ENCODE results near the gene P2RX1.

Gene P2RX1

GRCh38 chr17:3962217-3962964 lies 46.1 kb upstream of the P2RX1 start:
- ChIA-PET CTCF (no interaction called here), POLR2A (no interaction called here)
- DNase-seq (ENCODE audit: extremely low spot score) = no peak
- TF ChIP-seq, protein P1, sequence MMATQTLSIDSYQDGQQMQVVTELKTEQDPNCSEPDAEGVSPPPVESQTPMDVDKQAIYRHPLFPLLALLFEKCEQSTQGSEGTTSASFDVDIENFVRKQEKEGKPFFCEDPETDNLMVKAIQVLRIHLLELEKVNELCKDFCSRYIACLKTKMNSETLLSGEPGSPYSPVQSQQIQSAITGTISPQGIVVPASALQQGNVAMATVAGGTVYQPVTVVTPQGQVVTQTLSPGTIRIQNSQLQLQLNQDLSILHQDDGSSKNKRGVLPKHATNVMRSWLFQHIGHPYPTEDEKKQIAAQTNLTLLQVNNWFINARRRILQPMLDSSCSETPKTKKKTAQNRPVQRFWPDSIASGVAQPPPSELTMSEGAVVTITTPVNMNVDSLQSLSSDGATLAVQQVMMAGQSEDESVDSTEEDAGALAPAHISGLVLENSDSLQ (IDR thresholded peaks at IDR 0.05) = no peak
- TF ChIP-seq HDGF (IDR thresholded peaks at IDR 0.05; ENCODE audit: borderline replicate concordance) (no peak), TARDBP (IDR thresholded peaks at IDR 0.05) (no peak), ARNT (IDR thresholded peaks at IDR 0.05) (no peak), FOXK2 (IDR thresholded peaks at IDR 0.05) (no peak), SUZ12 (IDR thresholded peaks at IDR 0.05) (no peak)

DNA sequence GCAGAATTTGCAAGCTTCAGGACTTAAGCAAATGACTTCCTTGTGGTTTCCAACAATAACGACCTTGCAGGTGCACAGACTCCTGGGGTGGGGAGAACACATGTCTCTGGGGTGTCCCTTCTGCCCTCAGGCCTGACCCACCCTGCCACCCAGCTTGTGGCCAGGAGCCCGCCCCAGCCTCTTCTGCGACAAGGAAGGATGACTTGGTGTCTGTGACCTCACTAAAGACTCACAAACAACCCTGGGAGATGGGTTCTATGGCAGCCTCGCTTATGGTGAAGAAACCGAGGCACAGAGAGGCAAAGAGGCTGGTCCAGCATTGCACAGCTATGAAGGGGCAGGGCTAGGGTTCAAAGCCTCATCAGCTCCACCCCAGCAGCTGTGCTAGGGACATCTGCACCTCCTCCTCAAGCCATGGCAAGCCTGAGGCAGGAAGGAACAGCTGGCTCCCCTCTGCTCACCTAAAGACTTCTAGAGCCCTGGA lies 45.3 kb upstream of the P2RX1 start:
- ChIA-PET CTCF (no interaction called here), POLR2A (no interaction called here)
- DNase-seq (ENCODE audit: extremely low spot score) = no peak

GRCh38 chr17:3960764-3961163 lies 44.5 kb upstream of the P2RX1 start:
- no peak for DNase-seq (ENCODE audit: extremely low spot score)
- TF ChIP-seq FOXA1 (IDR thresholded peaks at IDR 0.05) (no peak), SP1 (IDR thresholded peaks at IDR 0.05) (no peak)
- POLR2A ChIA-PET = interaction anchor here (0.9 kb wide), 1 partner anchor 12 kb away, joined by 3 read pairs; no protein-coding TSS in a partner anchor
- CTCF ChIA-PET = no interaction called here

More for the DNA sequence above, 45.3 kb upstream of the P2RX1 start:
- TF ChIP-seq NFRKB (IDR thresholded peaks at IDR 0.05) (no peak), BHLHE40 (IDR thresholded peaks at IDR 0.05; ENCODE audit: borderline replicate concordance) (no peak), ELF4 (IDR thresholded peaks at IDR 0.05) (no peak), FOXA1 (IDR thresholded peaks at IDR 0.05) (no peak), ZNF384 (IDR thresholded peaks at IDR 0.05) (no peak), HDGF (IDR thresholded peaks at IDR 0.05; ENCODE audit: borderline replicate concordance) (no peak), SUZ12 (IDR thresholded peaks at IDR 0.05) (no peak), TARDBP (IDR thresholded peaks at IDR 0.05) (no peak), FOXM1 (IDR thresholded peaks at IDR 0.05; ENCODE audit: borderline replicate concordance) (no peak), FOXK2 (IDR thresholded peaks at IDR 0.05) (no peak), CTBP1 (IDR thresholded peaks at IDR 0.05; ENCODE audit: borderline replicate concordance) (no peak)
- TF ChIP-seq, protein P1 (IDR thresholded peaks at IDR 0.05) = no peak

- POLR2A ChIA-PET = interaction anchor here (0.6 to 0.9 kb wide), 2 partner anchors 12 to 290 kb away, joined by 3 read pairs; no protein-coding TSS in a partner anchor
- no peak for TF ChIP-seq FOXA1 (IDR thresholded peaks at IDR 0.05)
- TF ChIP-seq CTBP1 (IDR thresholded peaks at IDR 0.05; ENCODE audit: borderline replicate concordance) = no peak
- TF ChIP-seq ELF4 (IDR thresholded peaks at IDR 0.05) = no peak
- TF ChIP-seq ARNT (IDR thresholded peaks at IDR 0.05) = no peak
- no peak for TF ChIP-seq TARDBP (IDR thresholded peaks at IDR 0.05)
- TF ChIP-seq FOXK2 (IDR thresholded peaks at IDR 0.05) = no peak
- CTCF ChIA-PET = no interaction called here
- no peak for DNase-seq (ENCODE audit: extremely low spot score)
These were observed 43.8 kb upstream of the P2RX1 start for GRCh38 chr17:3959921-3960601.

DNA sequence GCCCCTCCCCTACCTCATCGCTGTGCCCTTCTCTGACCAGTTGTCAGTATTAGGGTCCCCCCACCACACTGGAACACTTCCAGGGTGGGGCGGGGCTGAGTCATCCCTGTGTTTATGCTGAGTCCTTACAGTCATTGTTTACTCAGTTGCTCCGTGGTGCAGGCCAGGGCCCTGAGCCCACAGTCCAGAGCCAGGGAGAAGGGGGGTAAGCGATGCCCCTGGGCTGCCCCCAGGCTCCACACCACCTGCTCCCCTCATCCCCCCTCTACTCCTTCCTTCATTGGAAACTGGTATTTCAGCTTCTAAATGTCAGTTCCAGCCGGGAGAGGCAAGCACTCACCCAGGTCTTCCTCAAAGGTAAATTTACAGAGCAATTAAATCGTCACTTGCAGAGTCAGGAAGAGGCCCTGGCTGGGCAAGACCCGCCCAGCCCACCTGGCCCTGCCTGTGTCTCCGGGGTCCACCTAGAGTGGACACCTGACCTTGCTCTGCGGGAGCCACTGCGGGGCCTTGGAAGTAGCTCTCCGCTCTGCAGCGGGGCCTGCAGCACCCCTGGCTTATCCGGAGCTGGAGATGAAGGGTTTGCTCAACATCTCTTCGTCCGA lies 43.1 kb upstream of the P2RX1 start:
- TF ChIP-seq FOXM1 (IDR thresholded peaks at IDR 0.05; ENCODE audit: borderline replicate concordance) = no peak
- TF ChIP-seq, protein P1 (IDR thresholded peaks at IDR 0.05) = no peak
- TF ChIP-seq ZNF384 (IDR thresholded peaks at IDR 0.05) = no peak
- no peak for TF ChIP-seq L3MBTL2 (conservative IDR thresholded peaks at IDR 0.05)
- no peak for TF ChIP-seq FOXA1 (IDR thresholded peaks at IDR 0.05)
- no peak for TF ChIP-seq SP1 (IDR thresholded peaks at IDR 0.05)
- no peak for TF ChIP-seq FOXK2 (IDR thresholded peaks at IDR 0.05)
- no peak for TF ChIP-seq TARDBP (IDR thresholded peaks at IDR 0.05)
- no peak for TF ChIP-seq LEF1 (IDR thresholded peaks at IDR 0.05; ENCODE audit: borderline replicate concordance)
- TF ChIP-seq ELF4 (IDR thresholded peaks at IDR 0.05) = no peak
- TF ChIP-seq CTBP1 (IDR thresholded peaks at IDR 0.05; ENCODE audit: borderline replicate concordance) = no peak
- no peak for TF ChIP-seq NFRKB (IDR thresholded peaks at IDR 0.05)
- TF ChIP-seq HDGF (IDR thresholded peaks at IDR 0.05; ENCODE audit: borderline replicate concordance) = no peak
- TF ChIP-seq BHLHE40 (IDR thresholded peaks at IDR 0.05; ENCODE audit: borderline replicate concordance) = no peak
- no peak for TF ChIP-seq ARNT (IDR thresholded peaks at IDR 0.05)
- no peak for TF ChIP-seq SUZ12 (IDR thresholded peaks at IDR 0.05)
- DNase-seq (ENCODE audit: extremely low spot score) = no peak
- POLR2A ChIA-PET = interaction anchor here (0.6 kb wide), 1 partner anchor 290 kb away, joined by 3 read pairs; no protein-coding TSS in a partner anchor
- CTCF ChIA-PET = no interaction called here

All from HEK293T (cell line).